WTC11 (cell line): Measurements from ENCODE around the gene NENF. TPM values are rescaled to one million over a fixed set of nuclear protein-coding genes. Genes with fewer than 3 reads are reported as not detected.

Experiments
- ATAC-seq: fragments of 200-7000 bp; cut with Tn5 transposase; 2 replicates; pipeline ENCODE4 v1.10.0; 2021; ENCODE audit warnings: mild to moderate bottlenecking, moderate library complexity
- CTCF ChIA-PET: fragments of 300-600 bp; sonication (Branson Sonifier 250); formaldehyde crosslinking; loops from one replicate; lab custom pipeline; 2021; ENCODE audit warnings: antibody characterized with exemption; lab: Charles Lee
- POLR2A ChIA-PET: fragments of 350-600 bp; sonication (Branson Sonifier 250); formaldehyde crosslinking; loops from one replicate; lab custom pipeline; 2021; ENCODE audit warnings: antibody characterized with exemption; lab: Charles Lee
- DNase-seq: peaks from one replicate; pipeline ENCODE4 v3.0.0; 2021; ENCODE audit warnings: low spot score
- H3K27ac Mint-ChIP-seq: 2 replicates; pipeline ENCODE4 v1.8.0; 2021; ENCODE audit warnings: mixed read lengths
- H3K27me3 Mint-ChIP-seq: 2 replicates; pipeline ENCODE4 v1.8.0; 2021; ENCODE audit warnings: low read depth, mild to moderate bottlenecking, moderate library complexity, mixed read lengths
- H3K36me3 Mint-ChIP-seq: 2 replicates; pipeline ENCODE4 v1.8.0; 2021; ENCODE audit warnings: mixed read lengths
- H3K4me1 Mint-ChIP-seq: 2 replicates; pipeline ENCODE4 v1.8.0; 2022; ENCODE audit warnings: mixed read lengths
- H3K4me3 Mint-ChIP-seq: 2 replicates; pipeline ENCODE4 v1.8.0; 2021; ENCODE audit warnings: mild to moderate bottlenecking, moderate library complexity, mixed read lengths
- H3K9me3 Mint-ChIP-seq: 2 replicates; pipeline ENCODE4 v1.8.0; 2021; ENCODE audit warnings: mixed read lengths
- ARID4B ChIP-seq: sonication (generic); formaldehyde crosslinking; IDR thresholded peaks from 2 replicates; pipeline ENCODE4 v1.8.0; 2023; ENCODE audit warnings: missing genetic modification reagents, mild to moderate bottlenecking, borderline replicate concordance
- ATF3 ChIP-seq: sonication (generic); formaldehyde crosslinking; conservative IDR thresholded peaks from 2 replicates; pipeline ENCODE4 v1.8.1; 2022; ENCODE audit warnings: mild to moderate bottlenecking, missing genetic modification reagents
- CDX4 ChIP-seq: fragments of 250-450 bp; sonication (Bioruptor Pico); IDR thresholded peaks from 2 replicates; pipeline ENCODE4 v1.9.0; 2021; ENCODE audit warnings: moderate library complexity, mild to moderate bottlenecking, inconsistent platforms, borderline replicate concordance
- E2F1 ChIP-seq: sonication (generic); formaldehyde crosslinking; IDR thresholded peaks from 2 replicates; pipeline ENCODE4 v1.8.0; 2022; ENCODE audit warnings: mild to moderate bottlenecking, missing genetic modification reagents
- E2F5 ChIP-seq: sonication (generic); formaldehyde crosslinking; IDR thresholded peaks from 2 replicates; pipeline ENCODE4 v1.8.1; 2022; ENCODE audit warnings: mild to moderate bottlenecking, moderate library complexity, missing genetic modification reagents
- ERG ChIP-seq: fragments of 250-450 bp; sonication (Bioruptor Pico); IDR thresholded peaks from 2 replicates; pipeline ENCODE4 v1.8.0; 2021; ENCODE audit warnings: mild to moderate bottlenecking
- IRF2 ChIP-seq: sonication (generic); formaldehyde crosslinking; IDR thresholded peaks from 2 replicates; pipeline ENCODE4 v1.8.0; 2022; ENCODE audit warnings: low read depth, missing genetic modification reagents, borderline replicate concordance
- JUN ChIP-seq: sonication (generic); formaldehyde crosslinking; IDR thresholded peaks from 2 replicates; pipeline ENCODE4 v1.8.0; 2023; ENCODE audit warnings: mild to moderate bottlenecking, missing genetic modification reagents
- KAT7 ChIP-seq: sonication (generic); formaldehyde crosslinking; IDR thresholded peaks from 2 replicates; pipeline ENCODE4 v1.8.1; 2023; ENCODE audit warnings: missing genetic modification reagents, mild to moderate bottlenecking, borderline replicate concordance
- MAX ChIP-seq: sonication (generic); formaldehyde crosslinking; IDR thresholded peaks from 2 replicates; pipeline ENCODE4 v1.8.0; 2022; ENCODE audit warnings: mild to moderate bottlenecking, missing genetic modification reagents
- NR3C1 ChIP-seq: sonication (generic); formaldehyde crosslinking; conservative IDR thresholded peaks from 2 replicates; pipeline ENCODE4 v1.8.1; 2023; ENCODE audit warnings: low read depth, mild to moderate bottlenecking, missing genetic modification reagents
- SMAD3 ChIP-seq: sonication (generic); formaldehyde crosslinking; IDR thresholded peaks from 2 replicates; pipeline ENCODE4 v1.8.0; 2022; ENCODE audit warnings: missing genetic modification reagents, mild to moderate bottlenecking, borderline replicate concordance
- TP53 ChIP-seq: sonication (generic); formaldehyde crosslinking; IDR thresholded peaks from 2 replicates; pipeline ENCODE4 v1.8.1; 2023; ENCODE audit warnings: mild to moderate bottlenecking, missing genetic modification reagents
- ZNF219 ChIP-seq: sonication (generic); formaldehyde crosslinking; IDR thresholded peaks from 2 replicates; pipeline ENCODE4 v1.8.0; 2023; ENCODE audit warnings: missing genetic modification reagents, mild to moderate bottlenecking, borderline replicate concordance
- ZNF232 ChIP-seq: sonication (generic); formaldehyde crosslinking; IDR thresholded peaks from 2 replicates; pipeline ENCODE4 v1.8.0; 2022; ENCODE audit warnings: mild to moderate bottlenecking, missing genetic modification reagents
- ZNF281 ChIP-seq: sonication (generic); formaldehyde crosslinking; IDR thresholded peaks from 2 replicates; pipeline ENCODE4 v1.8.0; 2023; ENCODE audit warnings: mild to moderate bottlenecking, missing genetic modification reagents
- ZNF317 ChIP-seq: sonication (generic); formaldehyde crosslinking; IDR thresholded peaks from 2 replicates; pipeline ENCODE4 v1.8.1; 2023; ENCODE audit warnings: low read depth, mild to moderate bottlenecking, moderate library complexity, missing genetic modification reagents, borderline replicate concordance
- total RNA-seq: library from RNA; stranded (reverse); gene quantifications from 3 replicates; pipeline ENCODE4 v1.2.3, GENCODE V29; 2021

The NENF gene
- total RNA-seq, 1 experiment from 2014 or later = 27.3 TPM

- CTCF ChIA-PET = interaction anchor here (0.5 to 1.5 kb wide), 2 partner anchors 21 to 495 kb away, joined by 3 to 5 read pairs; no protein-coding TSS in a partner anchor
- Mint-ChIP-seq H3K9me3 (no peaks in the 10 kb centered on the region), H3K4me3 (no peak overlapping the region), H3K27ac (no peak overlapping the region), H3K27me3 (peaks cover 4% of the 10 kb centered on the region; the same call in 1 of the 2 replicates), H3K36me3 (no peaks in the 10 kb centered on the region), H3K4me1 (peaks cover 16% of the 10 kb centered on the region)
- TF ChIP-seq MAX (CRISPR knock-in tag) (no peak), TP53 (CRISPR knock-in tag) (no peak), ATF3 (CRISPR knock-in tag) (no peak), ZNF317 (CRISPR knock-in tag) (no peak), NR3C1 (CRISPR knock-in tag) (no peak), ARID4B (no peak), ERG (CRISPR knock-in tag) (no peak), IRF2 (CRISPR knock-in tag) (no peak), JUN (CRISPR knock-in tag) (no peak), ZNF232 (CRISPR knock-in tag) (no peak), E2F5 (CRISPR knock-in tag) (no peak), ZNF281 (CRISPR knock-in tag) (no peak), KAT7 (no peak), E2F1 (no peak), ZNF219 (CRISPR knock-in tag) (no peak), SMAD3 (no peak), CDX4 (no peak)
- POLR2A ChIA-PET = no interaction called here
- ATAC-seq = no peak
- DNase-seq = no peak
Measured at GRCh38 chr1:212434992-212435391, 2.3 kb downstream of the NENF start.
